Heart left ventricle (tissue), 16 donors: ENCODE measurements around the gene TIGD2. TPM values are rescaled to one million over a fixed set of nuclear protein-coding genes. Genes with fewer than 3 reads are reported as not detected.

Experiments used
- ATAC-seq, 4 donors: fragments of 200-7000 bp; cut with Tn5 transposase; one replicate each; pipeline ENCODE4 v1.9.1; 2020 to 2022; ENCODE audit warnings: moderate library complexity in 4 of 4, mild to moderate bottlenecking in 3 of 4, moderate number of reproducible peaks in 1 of 4
- DNase-seq, 5 donors: peaks; one replicate each; pipeline ENCODE4 v3.0.0-alpha.2; 2020
- H3K27ac ChIP-seq, 12 donors: fragments of 200-600 bp; sonication (generic) in 4 of 12; one replicate each; pipeline versions ENCODE4 v1.5.0 to v1.8.0; 2016 to 2022; ENCODE audit warnings: mild to moderate bottlenecking in 2 of 12
- H3K27me3 ChIP-seq, 9 donors: fragments of 200-600 bp; sonication (generic) in 2 of 9; one replicate each; pipeline versions ENCODE4 v1.5.1 to v1.8.0; 2016 to 2022; ENCODE audit warnings: mild to moderate bottlenecking in 3 of 9
- H3K36me3 ChIP-seq, 9 donors: fragments of 200-600 bp; sonication (generic) in 2 of 9; one replicate each; pipeline versions ENCODE4 v1.5.0 to v1.8.0; 2018 to 2022; ENCODE audit warnings: mild to moderate bottlenecking in 2 of 9
- H3K4me1 ChIP-seq, 12 donors: fragments of 200-600 bp; sonication (generic) in 4 of 12; one replicate each; pipeline versions ENCODE4 v1.5.0 to v1.8.0; 2016 to 2022; ENCODE audit warnings: mild to moderate bottlenecking in 3 of 12
- H3K4me3 ChIP-seq, 12 donors: fragments of 200-600 bp; sonication (generic) in 4 of 12; one replicate each; pipeline versions ENCODE4 v1.5.0 to v1.8.0; 2017 to 2022; ENCODE audit warnings: mild to moderate bottlenecking in 9 of 12, moderate library complexity in 4 of 12
- H3K9me3 ChIP-seq, 12 donors: fragments of 200-600 bp; sonication (generic) in 4 of 12; one replicate each; pipeline versions ENCODE4 v1.5.0 to v1.8.0; 2016 to 2022; ENCODE audit warnings: mild to moderate bottlenecking in 1 of 12
- CTCF ChIP-seq, 12 donors: fragments of 200-600 bp; sonication (generic) in 4 of 12; IDR thresholded peaks; one replicate each; pipeline versions ENCODE4 v1.5.0 to v1.8.0; 2018 to 2022; ENCODE audit warnings: antibody characterized with exemption in 12 of 12, mild to moderate bottlenecking in 5 of 12
- POLR2A ChIP-seq, 2 donors: fragments of 450-650 bp; IDR thresholded peaks; one replicate each; pipeline ENCODE4 v1.6.1; 2017; ENCODE audit warnings: antibody characterized with exemption in 2 of 2, mild to moderate bottlenecking in 2 of 2, moderate library complexity in 2 of 2
- WGBS, 4 donors: extraction: QIAGEN DNeasy Blood & Tissue Kit in 2 of 4; methylation state at CpG; one replicate each; pipeline versions ENCODE4 v1.1.5 to v1.1.7; 2013 to 2018; 5-methylcytosine and 5-hydroxymethylcytosine counted together
- intact Hi-C, 10 donors: fragments of 100-400 bp; cut with DNase I; formaldehyde crosslinking; loops; one replicate each; pipeline versions ENCODE4 v1.11.1 to v1.14.2; 2022
- polyA plus RNA-seq, 2 donors: library from polyadenylated mRNA; stranded (reverse); fragments of 200-250 nt; gene quantifications; one replicate each; pipeline ENCODE4 v1.2.3, GENCODE V29; 2013
- total RNA-seq, 9 donors: library from RNA; depleted of rRNA in 2 of 9; stranded (reverse); fragments of >200 nt in 2 of 9; fragmentation: NEBNext Ultra II Directional in 3 of 9; extraction: Animal tissue kit (Norgen Biotek cat#: 25700) in 3 of 9; gene quantifications; one replicate each; pipeline versions ENCODE4 v1.1.0 to v1.2.4, GENCODE V29; 2016 to 2023
- donor health status: ischemic (EF 13 %, LVEDD 7.1; RV severe dilation, severe dysfunction).
- donor health status: healthy with polysubstance abuse.
- donor health status: DM: no; HTN: yes; CAD: no.
- donor health status: DM: no; HTN: no; CAD: no.
- donor health status: ischemic (EF 25% LVEDD 6.9; RV normal size, moderate dysfunction).
- donor health status: ischemic (EF 25% LVEDD 5.7; RV mildly dilated, moderate dysfunction).
- donor health status: healthy.
- donor health status: DM: yes; HTN: yes; CAD: no.
- donor health status: ischemic (EF 35%, LVEDD 5.7; RV mildly dilated, moderate dysfunction).
- donor health status: nonischemic (EF 11% LVEDD 7.7; RV severe dilation, severe dysfunction).
- donor health status: DM: yes; HTN: yes; CAD: no.
- donor health status: PGD.
- donor health status: ischemic (EF 29% LVEDD 5.4; RV normal size, mild dysfunction).
- donor health status: nonischemic (EF 23%, LVEDD 6.1; RV moderate dilation, normal function).

TIGD2 gene
- total and polyA plus RNA-seq, 11 donors = 1.1 to 3.9 (median 2.1) TPM

- Histone ChIP-seq H3K36me3 (no peaks in the 10 kb centered on the region), H3K27ac (no peak overlapping the region), H3K4me3 (no peak overlapping the region), H3K4me1 (no peaks in the 10 kb centered on the region), H3K9me3 (peaks cover 0 to 44% (median 14%) of the 10 kb centered on the region in 12 donors), H3K27me3 (no peaks in the 10 kb centered on the region)
- no peak for TF ChIP-seq POLR2A (IDR thresholded peaks at IDR 0.05)
- no peak for TF ChIP-seq CTCF (IDR thresholded peaks at IDR 0.05)
- intact Hi-C loops = no loop called here
- DNase-seq (no peak), ATAC-seq (no peak)
- 90 to 100% (median 93%) methylated on average over 1 of the region's 1 CpG for WGBS, 4 donors
Measured at GRCh38 chr4:89078300-89078699, 33.0 kb upstream of the TIGD2 start.

GRCh38 chr4:89099034-89099433, 12.3 kb upstream of the TIGD2 start:
- H3K27me3 ChIP-seq = no peaks in the 10 kb centered on the region
- TF ChIP-seq POLR2A (IDR thresholded peaks at IDR 0.05) = no peak
- no peak for TF ChIP-seq CTCF (IDR thresholded peaks at IDR 0.05)
- intact Hi-C loops = no loop called here
- no peaks in the 10 kb centered on the region for H3K4me1 ChIP-seq
- no peak for ATAC-seq
- no peak for DNase-seq
- 81 to 91% (median 85%) methylated on average over 2 of the region's 2 CpGs for WGBS, 4 donors
- no peaks in the 10 kb centered on the region for H3K36me3 ChIP-seq
- no peak overlapping the region for H3K4me3 ChIP-seq
- H3K27ac ChIP-seq = no peak overlapping the region
- peaks cover 0 to 2% (median 0%) of the 10 kb centered on the region in 12 donors for H3K9me3 ChIP-seq

- 88 to 98% (median 94%) methylated on average over 1 of the region's 1 CpG for WGBS, 4 donors
- Histone ChIP-seq H3K4me3 (no peak overlapping the region), H3K36me3 (no peaks in the 10 kb centered on the region), H3K9me3 (peaks cover 0 to 2% (median 0%) of the 10 kb centered on the region in 12 donors), H3K4me1 (no peaks in the 10 kb centered on the region), H3K27ac (no peak overlapping the region), H3K27me3 (no peaks in the 10 kb centered on the region)
- DNase-seq (no peak), ATAC-seq (no peak)
- intact Hi-C loops = no loop called here
- TF ChIP-seq POLR2A (IDR thresholded peaks at IDR 0.05) (no peak), CTCF (IDR thresholded peaks at IDR 0.05) (no peak)
Measured at GRCh38 chr4:89099471-89099870, 11.9 kb upstream of the TIGD2 start.

GRCh38 chr4:89100853-89101252, 10.5 kb upstream of the TIGD2 start:
- intact Hi-C loops = no loop called here
- no peaks in the 10 kb centered on the region for H3K4me1 ChIP-seq
- ATAC-seq (no peak), DNase-seq (no peak)
- H3K27me3 ChIP-seq = no peaks in the 10 kb centered on the region
- peaks cover 0 to 2% (median 0%) of the 10 kb centered on the region in 12 donors for H3K9me3 ChIP-seq
- no peak overlapping the region for H3K27ac ChIP-seq
- H3K36me3 ChIP-seq = no peaks in the 10 kb centered on the region
- TF ChIP-seq CTCF (IDR thresholded peaks at IDR 0.05) (no peak), POLR2A (IDR thresholded peaks at IDR 0.05) (no peak)
- no peak overlapping the region for H3K4me3 ChIP-seq
- WGBS, 4 donors = 78 to 83% (median 82%) methylated on average over 3 of the region's 3 CpGs
